ENCODE results near the gene TGFBI.

Gene TGFBI

DNA sequence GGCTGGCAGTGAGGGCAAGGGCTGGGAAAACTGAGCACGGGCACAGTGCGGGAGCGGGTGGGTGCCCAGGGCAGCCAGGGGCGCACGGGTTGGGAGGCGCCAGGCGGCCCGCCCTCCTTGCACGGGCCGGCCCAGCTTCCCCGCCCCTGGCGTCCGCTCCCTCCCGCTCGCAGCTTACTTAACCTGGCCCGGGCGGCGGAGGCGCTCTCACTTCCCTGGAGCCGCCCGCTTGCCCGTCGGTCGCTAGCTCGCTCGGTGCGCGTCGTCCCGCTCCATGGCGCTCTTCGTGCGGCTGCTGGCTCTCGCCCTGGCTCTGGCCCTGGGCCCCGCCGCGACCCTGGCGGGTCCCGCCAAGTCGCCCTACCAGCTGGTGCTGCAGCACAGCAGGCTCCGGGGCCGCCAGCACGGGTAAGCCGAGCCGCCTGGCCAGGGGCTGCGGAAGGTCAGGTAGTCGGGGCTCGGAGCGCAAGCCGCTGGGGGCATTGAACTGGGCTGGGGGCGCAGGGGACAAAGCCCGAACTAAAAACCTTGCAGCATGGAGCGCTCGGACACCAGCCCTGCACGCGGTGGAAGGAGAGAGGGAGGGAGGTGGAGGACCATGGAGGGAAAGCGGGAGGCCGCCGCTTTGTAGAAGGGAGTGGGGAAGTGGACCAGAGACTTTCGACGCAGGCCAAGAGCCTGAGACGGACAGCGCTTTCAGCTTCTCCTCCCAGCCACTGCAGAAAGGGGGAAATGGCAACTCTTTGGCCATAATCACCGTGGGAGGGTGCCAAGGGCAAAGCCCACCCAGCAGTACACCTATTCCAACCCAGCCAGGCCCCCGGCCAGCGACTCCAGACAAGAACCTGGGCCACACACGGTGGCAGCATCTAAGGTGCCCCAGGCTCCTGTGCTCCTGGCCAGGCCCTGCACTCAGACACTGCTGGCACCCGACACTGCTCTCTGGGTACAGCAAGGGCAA, at the start of gene TGFBI:
TSS of gene TGFBI (plus strand) at position 207 of the 961 bp plus-strand sequence. CDS start at position 275, 68 bp downstream.
- peak; percentile 9 for DNase-seq

DNA sequence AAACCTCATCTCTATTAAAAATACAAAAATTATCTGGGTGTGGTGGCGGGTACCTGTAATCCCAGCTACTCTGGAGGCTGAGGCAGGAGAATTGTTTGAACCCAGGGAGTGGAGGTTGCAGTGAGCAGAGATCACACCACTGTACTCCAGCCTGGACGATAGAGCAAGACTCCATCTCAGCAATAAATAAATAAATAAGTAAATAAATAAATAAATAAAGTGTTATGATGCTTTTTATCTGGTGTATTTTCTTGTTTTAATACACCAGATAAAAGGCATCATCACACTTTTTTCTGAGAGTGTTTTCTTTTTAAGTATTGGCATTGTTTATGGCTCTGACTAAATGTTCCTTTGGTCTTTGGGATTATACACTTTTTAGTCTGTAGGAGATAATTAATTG, 49.8 kb upstream of the TGFBI start:
- no peak for DNase-seq

DNA sequence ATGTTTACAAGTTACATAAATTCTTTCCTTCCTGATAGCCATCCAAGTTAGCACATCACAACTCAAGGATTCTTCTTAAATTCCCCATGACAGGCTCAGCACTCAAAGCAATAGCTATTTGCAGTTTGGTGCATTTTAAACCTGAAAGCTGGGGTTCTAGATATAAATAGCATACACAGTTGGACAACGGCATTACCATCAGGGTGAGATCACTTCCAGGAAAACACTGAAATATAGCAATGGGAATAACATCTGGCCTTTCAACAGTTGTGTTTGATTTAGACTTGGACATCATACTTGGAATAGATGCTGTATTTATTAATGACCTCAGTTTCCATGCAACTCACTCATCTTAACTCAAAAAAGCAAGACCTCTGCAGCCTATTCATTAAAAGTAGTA, 49.3 kb upstream of the TGFBI start:
- no peak for DNase-seq

DNA sequence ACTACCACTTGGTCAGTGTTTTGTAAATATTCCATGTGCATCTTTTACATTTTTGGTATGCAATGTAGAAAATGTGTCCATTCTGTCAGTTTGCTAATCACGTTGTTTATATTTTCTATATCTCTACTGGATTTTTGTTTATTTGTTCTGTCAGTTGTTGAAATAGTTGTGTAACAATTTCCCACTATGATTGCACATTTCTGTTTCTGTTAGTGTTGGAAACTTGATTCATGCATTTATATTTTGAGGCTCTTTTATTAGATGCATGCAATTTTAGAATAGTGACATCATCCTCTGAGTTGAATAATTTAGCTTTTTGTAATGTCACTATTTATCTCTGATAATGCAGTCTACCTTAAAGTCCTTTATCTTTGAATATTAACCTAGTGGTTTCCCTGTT, 48.2 kb upstream of the TGFBI start:
- no peak for DNase-seq

DNA sequence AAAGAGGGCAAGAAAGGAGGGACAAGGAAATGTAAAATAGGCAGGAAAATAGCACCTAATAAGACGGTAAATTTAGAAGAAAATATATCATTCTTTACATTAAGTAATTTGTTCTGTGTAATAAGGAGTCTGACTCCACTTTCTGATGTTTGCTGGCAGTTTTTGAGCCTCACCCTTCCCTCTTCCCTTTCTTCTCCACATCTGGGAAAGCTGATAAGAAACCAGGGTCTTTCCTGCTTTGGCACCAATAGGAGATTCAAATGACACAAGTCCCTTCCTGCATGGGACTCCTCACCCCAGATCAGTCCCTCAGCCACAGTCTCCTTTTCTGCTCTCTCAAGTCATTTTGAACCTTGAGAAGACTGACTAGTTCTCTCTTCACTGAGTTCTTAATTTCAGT, 42.8 kb upstream of the TGFBI start:
- no peak for DNase-seq

DNA sequence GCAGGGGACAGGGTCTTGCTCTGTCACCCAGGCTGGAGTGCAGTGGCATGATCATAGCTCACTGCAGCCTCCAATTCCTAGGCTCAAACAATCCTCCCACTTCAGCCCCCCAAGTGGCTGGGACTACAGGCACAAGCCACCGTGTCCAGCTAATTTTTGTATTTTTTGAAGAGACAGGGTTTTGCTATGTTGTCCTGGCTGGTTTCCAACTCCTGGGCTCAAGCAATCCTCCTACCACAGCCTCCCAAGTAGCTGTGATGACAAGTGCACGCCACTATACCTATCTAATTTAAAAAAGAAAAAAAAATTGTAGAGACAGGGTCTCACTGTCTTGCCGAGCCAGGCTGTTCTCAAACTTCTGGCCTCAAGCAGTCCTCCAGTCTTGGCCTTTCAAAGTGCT, 42.4 kb upstream of the TGFBI start:
- DNase-seq, result no peak

DNA sequence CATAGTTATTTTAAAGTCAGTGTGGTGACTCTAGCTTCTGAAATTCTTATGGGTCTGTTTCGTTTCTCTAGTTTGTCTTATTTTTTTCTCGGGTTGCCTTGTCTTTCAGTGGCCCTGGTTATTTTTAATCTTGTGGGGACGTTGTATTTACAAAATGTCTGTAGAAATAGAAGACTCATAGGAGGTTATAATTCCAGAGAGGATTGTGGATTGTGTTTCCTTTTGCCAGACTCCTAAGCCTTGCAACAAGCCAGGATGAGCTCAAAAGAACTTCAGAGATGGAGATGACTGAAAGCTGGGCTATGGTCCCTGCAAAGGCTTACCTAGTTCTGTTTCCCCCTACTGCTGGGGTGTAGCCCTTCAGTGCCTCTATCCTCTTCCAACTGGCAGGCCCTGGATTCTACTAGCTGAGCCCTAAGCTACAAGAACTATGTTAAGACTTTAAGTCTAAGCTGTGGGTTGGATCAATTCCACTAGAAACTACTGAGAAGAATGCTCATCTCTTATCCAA, 41.8 kb upstream of the TGFBI start:
- no peak for DNase-seq

DNA sequence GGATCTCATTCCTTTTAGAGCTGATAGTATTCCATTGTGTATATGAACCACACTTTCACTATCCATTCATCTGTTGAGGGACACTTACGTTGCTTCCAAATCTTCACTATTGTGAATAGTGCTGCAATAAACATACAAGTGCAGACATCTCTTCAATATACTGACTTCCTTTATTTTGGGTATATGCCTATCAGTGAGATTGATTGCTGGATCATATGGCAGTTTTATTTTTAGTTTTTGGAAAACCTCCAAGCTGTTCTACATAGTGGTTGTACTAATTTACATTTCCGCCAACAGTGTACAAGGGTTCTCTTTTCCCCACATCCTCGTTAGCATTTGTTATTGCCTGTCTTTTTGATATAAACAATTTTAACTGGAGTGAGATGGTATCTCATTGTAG, 40.2 kb upstream of the TGFBI start:
- no peak for DNase-seq

DNA sequence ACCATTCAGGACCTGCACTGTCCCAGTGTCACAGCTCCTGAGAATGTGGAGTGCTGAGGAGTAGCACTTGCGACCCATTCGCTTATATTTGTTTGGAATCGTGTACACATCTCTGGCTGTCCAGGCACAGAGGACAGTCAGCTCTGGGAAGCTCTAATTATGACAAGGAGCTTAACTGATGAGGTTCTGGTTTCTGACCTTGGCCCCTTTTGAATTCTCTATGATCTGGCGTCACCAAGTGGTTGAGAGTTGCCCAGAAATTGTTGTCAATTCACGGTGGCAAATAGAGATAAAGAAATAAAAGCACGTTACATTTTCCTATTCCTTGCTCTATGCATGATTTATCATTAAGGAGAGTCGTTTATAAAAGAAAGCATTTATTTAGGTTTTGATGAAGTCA, 39.1 kb upstream of the TGFBI start:
- no peak for DNase-seq

DNA sequence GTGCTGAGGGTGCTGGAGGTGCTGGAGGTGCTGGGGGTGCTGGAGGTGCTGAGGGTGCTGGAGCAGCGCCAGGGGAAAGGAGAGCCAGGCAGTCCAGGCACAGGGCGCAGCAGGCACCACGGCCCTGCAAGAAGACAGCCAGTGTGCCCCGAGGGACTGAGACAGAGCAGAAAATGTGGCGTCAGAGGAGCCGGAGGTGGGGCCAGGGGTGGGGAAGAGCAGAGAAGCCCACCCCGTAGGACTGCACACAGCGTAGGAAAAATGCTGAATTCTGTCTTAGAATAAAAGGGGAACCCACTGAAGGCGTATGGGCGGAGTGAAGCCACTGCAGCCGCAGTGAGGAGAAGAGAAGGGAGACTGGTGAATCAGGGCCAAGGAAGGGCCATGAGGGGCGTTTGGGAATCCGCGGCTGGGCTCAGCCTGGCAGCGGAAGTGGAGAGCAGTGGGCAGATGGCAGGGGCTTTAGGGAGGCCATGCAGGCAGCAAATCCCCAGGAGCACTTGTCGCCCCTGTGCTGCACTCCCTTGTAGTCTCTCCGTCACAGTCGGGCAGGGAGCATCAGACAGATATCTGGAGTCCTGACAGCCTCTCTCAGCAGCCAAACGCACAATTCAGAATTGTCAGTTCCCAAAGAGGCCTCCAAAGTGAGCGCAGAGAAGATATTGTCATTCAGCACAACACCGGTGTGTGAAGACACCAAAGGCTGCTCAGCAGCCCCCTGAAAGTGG, 38.1 kb upstream of the TGFBI start:
- no peak for DNase-seq

DNA sequence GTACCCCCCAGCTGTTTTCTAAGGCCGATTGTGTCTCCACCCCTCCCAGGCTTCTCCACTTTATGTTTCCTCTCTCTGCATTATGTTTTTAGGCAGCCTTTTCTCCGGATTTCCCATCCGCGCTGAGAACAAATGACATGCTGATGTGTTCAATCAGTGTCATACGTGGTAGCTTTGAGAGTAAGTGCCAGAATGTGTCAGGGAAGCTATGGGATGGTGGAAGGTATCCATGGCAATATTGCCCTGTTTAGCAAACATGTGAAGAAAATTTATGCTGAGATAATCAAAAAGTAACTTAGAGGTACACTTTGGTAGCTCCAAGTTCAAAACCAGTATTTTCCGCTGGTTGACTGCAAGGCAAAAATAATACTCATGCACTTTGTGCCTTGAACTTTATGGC, 37.4 kb upstream of the TGFBI start:
- DNase-seq, result no peak

DNA sequence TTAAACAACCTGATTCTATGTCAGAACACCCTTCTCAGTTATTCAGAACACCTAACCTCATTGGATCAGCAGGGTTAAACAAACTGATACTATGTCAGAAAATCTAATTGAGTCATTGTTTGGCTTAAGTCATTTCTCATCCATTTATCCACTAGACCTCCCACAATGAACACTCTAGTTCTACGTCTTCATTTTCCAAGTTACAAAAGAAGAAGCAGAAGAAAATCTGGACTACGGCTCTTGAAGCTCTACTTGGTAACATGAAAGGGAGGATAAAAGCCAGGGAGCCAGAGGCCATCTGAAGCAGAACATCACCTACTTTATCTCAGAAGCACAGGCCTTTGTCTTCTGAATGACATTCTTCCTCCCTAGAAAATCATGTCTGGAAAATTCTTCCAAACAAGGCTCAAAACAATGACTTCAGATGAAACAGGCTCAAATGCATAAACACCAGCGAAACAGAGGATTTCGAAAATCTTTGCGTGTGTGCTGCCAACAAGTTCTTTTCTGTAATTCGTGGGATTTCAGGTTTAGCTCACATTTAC, 35.4 kb upstream of the TGFBI start:
- no peak for DNase-seq

DNA sequence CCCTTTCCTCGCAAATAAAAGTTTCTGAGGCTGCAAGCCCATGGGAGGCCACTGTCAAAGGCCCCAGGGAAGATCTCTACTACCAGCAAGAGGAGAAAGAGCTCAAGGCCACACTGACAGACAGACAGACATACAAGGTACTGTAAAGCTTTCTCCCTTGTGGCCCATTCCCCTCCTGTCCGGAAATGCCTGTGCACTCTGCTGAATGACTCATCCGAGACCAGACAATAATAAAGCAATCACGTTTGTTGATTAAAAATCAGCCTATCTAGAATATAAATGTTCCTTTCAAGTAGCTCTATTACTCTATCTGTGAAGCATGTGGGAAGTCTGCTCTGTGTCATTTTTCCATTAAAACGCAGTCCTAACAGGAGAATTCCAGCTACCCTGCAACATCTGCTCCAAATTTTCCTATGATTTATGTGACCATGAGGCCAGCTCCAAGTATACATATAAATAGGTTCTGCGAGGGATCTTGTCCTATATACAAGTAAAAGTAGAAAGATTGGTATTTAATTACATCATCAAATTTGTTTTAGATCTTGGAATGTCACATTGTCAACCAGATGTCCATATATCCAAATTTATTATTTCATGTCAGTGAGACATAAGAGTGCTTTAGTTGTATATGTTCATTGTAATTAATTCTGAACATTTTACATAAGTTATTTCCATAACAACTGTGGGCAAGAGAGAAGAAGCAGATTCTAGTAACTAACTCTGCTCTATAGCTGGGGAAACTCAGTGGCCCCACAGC, 34.7 kb upstream of the TGFBI start:
- DNase-seq, result no peak

DNA sequence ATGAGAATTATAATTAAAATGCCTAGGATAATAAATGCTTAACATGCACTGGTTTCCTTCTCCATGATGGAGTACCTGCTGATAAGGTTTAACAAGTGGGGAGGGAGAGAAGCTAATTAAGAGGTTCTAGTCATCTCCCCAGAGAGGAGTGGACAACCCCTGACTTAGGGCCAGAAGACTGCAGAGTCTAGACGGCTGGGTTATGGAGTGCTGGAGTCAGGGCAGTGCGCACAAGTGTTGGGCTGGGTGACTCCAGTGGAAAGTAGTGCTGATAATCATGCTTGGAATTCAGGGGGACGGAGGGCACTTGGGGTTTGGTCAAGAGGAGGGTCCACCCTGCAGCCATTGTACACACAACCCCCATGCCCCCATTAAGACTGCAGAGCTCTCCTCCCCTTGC, 32.8 kb upstream of the TGFBI start:
- DNase-seq, result no peak

DNA sequence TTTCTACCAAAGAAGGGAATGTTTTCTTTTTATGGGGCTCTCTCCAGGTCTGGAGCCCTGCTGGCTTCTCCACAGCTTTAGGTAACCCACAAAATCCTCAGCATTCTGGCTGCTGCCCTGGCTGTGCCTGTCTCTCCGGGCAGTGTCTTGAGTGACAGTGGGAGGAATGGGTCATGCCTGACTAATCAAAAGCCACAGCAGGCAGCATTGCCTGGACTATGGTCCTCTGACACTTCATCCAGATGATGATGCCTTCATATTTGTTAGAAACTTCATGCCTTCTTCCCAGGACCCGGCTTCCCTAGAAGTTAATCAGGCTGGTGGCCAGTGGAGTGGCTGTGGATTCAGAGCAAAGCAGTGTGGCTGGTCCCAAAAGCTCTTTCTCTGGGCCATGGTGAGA, 32.2 kb upstream of the TGFBI start:
- DNase-seq, result no peak

DNA sequence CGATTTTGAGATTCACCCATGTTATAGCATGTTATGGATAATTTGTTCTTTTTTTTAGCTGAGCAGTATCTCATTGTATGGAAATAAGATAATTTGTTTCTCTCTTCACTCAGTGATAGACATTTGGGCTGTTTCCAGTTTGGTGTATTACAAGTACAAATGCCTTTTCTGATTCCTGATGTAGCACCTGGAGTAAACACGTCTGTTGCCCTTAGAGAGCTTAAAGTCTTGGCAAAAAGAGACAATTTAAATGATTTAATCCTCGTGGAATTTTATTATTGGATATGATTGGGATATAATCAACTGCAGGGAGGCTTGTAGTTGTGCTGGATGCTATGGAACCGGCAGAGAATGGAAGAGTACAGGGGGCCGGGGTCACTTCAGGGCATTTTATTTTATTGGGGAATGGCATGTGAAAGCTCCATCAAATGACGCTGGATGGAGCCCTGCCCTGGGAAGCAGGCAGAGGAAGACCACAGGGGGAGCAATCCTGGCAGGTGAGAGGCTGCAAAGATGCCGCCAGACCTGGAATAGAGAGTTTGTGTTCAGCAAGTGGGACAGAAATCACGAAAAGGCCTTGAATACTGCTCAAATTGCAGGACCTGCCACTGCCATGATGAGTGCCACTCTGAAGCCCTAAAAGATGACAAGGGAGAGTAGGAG, 31.0 kb upstream of the TGFBI start:
- DNase-seq, result no peak

DNA sequence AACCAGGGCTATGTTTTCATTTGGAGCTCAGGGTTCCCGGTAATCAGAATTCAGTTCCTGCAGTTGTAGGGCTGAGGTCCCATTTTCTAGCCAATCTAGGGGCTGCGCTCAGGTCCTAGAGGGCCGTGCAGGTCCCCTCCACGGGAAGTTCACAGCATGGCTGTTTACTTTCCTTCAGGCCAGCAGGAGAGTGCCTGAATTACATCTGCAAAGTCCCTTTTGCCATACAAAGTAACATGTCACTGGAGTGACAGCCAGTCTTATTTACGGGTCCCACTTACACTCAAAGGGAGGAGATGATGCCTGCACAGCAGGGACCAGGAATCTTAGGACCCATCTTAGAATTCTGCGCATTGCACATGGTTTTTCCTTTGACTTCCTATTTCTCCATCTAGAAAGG, 29.9 kb upstream of the TGFBI start:
- no peak for DNase-seq

DNA sequence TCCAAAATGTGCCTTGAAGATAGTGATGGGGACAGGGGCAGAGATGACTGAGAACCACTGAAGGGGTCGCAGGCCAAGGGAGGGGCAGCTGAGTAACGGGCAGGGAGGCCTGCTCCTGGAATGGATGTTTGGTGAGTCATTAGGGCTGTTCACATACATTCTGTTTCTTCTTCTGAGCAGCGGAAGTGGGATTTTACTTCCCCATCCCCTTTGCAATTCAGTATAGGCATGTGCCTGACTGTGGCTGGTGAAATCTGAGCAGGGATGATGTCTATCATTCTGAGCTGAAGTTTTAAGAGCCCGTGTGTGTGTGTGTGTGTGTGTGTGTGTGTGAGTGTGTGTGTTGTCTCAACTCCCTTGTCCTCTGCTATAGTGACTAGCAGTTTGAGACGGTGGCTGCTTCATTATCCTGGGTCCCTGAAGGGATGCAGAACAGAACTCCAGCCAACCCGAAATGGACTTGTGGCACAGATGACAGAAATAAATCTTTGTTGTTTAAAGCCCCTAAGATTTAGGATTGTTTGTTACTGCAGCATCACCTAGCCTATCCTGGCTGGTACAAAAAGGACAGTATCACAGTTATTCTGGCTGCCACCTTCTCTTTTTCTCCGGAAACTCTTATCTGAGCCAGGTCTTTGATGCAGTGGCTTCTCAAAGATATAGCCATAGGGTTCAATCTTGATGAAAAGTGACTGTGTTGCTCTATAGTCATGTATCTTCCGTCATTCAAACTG, 29.2 kb upstream of the TGFBI start:
- no peak for DNase-seq

DNA sequence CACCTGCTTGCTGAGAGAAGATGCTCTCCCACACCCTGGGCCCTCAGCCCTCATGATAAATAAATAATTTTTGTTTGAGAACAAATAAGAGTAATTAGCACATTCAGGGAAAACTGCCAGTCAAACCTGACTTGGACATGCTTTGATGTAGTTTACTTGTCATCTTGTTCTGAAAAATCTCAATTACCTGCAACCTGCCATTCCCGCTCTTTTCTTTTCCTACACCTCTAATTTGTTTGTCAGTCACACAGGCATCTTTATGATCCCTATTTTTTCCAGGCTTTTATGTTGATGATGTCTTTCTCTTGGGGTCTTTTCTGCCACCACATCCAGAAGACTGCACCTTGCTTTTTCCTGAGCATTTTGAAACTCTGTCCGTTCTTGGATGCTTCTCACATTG, 28.6 kb upstream of the TGFBI start:
- DNase-seq, result no peak

DNA sequence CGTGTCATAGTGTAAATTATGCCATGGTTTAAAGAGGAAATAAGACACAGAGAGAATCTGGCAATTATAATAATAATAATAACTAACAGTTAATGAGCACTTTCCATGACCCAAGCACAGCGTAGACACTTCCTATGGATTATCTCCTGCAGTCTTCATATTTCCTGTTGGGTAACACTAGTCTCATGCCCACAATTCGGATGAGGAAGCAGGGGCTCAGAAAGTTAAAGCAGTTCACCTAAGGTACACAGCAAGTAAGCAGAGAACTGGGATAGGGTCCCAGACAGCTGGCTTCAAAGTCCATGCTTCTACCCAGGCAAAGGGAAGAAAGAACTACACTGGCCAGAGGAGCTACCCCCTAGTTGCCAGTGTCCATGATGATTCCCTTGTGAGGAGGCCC, 27.9 kb upstream of the TGFBI start:
- DNase-seq, result no peak

DNA sequence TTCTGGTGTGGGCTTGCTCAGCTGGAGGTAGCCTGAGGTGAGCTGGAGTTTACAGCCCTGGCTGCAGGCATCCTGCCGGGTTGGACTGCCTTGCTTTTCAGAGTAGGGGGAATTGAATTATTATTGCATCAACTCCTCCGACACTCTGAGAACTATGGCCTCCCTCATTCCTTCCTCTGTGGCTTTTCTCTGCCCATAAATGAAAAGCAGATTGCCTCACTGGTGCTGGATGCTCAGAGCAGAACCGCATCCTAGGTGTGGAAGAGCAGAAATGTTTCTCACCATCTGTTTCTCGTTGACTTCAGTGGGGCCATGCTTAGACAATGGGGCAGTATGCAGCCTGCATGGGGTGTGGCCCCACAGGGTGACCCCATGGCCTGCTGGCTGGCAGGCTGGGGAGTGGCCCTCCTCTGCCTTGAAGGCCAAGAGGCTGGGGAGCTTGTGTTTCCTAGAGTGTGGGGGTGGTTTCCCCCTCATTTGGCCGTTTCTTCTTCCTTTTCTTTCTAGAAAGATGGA, 27.3 kb upstream of the TGFBI start:
- no peak for DNase-seq

Measured in NCI-H2227 treated with DMSO at 0.1 percent for 48 hours (cell line).